K562 (cell line): ENCODE results near the gene SORCS2. TPM values are rescaled to one million over a fixed set of nuclear protein-coding genes. Genes with fewer than 3 reads are reported as not detected.

Experiments
- ATAC-seq: fragments of 200-7000 bp; cut with Tn5 transposase; 3 replicates; pipeline ENCODE4 v1.9.1; 2020; ENCODE audit warnings: moderate library complexity
- BruUV-seq: library from RNA; stranded (reverse); fragments of 400-500 nt; replicated peaks from 2 replicates; lab custom pipeline; 2021; lab: Mats Ljungman, UMichigan
- CTCF ChIA-PET: fragments of 300-600 bp; formaldehyde crosslinking; extraction: SDS; loops from one replicate; lab custom pipeline; 2021; ENCODE audit warnings: low intra/inter-chr PET ratio; lab: Yijun Ruan, JAX
- POLR2A ChIA-PET: fragments of 300-600, 350-650 bp; sonication (Branson Sonifier 250); formaldehyde crosslinking; extraction: SDS; loops from one replicate; lab custom pipeline; 2021; ENCODE audit warnings: antibody characterized with exemption, inconsistent platforms; lab: Yijun Ruan, JAX
- DNase-seq, 4 experiments: peaks; one replicate each; pipeline versions ENCODE4 v3.0.0 to v3.0.0-alpha.2; 2011 to 2018; ENCODE audit warnings: low spot score in 3 of 4, mixed read lengths in 3 of 4; ENCODE audit errors: extremely low read depth in 1 of 4
- FAIRE-seq: peaks from 2 replicates; lab custom pipeline; 2011; peaks lifted over from hg19 to GRCh38; lab: Jason Lieb, UNC
- H2AFZ ChIP-seq: 2 replicates; pipeline ENCODE4 v1.6.0; 2011; ENCODE audit warnings: low read depth, low read length, control low read depth, inconsistent platforms
- H3K27ac ChIP-seq: fragments of 200-600 bp; 3 replicates; pipeline ENCODE4 v1.8.0; 2011; ENCODE audit warnings: low read depth, mild to moderate bottlenecking, control low read depth, inconsistent platforms, low read length, moderate library complexity, mixed read lengths; ENCODE audit errors: extremely low read depth
- H3K27me3 ChIP-seq, 2 experiments: fragments of 300-600 bp in 1 of 2; 2 replicates in 1 of 2; 3 replicates in 1 of 2; pipeline versions ENCODE4 v1.6.0 to v1.8.0; 2011; ENCODE audit warnings: inconsistent platforms in 2 of 2, low read length in 2 of 2, mild to moderate bottlenecking in 1 of 2, mixed read lengths in 1 of 2, moderate library complexity in 1 of 2; ENCODE audit not compliant: control insufficient read depth in 2 of 2, insufficient read depth in 2 of 2
- H3K36me3 ChIP-seq: fragments of 300-600 bp; 3 replicates; pipeline ENCODE4 v1.8.0; 2011; ENCODE audit warnings: mild to moderate bottlenecking, low read length, inconsistent platforms; ENCODE audit not compliant: control insufficient read depth, insufficient read depth
- H3K4me1 ChIP-seq, 2 experiments: fragments of 200-600 bp in 1 of 2; replicated peaks in 1 of 2; 2 replicates in 1 of 2; 3 replicates in 1 of 2; pipeline versions ENCODE4 v1.5.1 to v1.8.0; 2011; ENCODE audit warnings: inconsistent platforms in 2 of 2, low read length in 2 of 2, mild to moderate bottlenecking in 1 of 2, mixed read lengths in 1 of 2, moderate library complexity in 1 of 2; ENCODE audit not compliant: control insufficient read depth in 2 of 2, insufficient read depth in 2 of 2
- H3K4me2 ChIP-seq: 2 replicates; pipeline ENCODE4 v1.6.1; 2011; ENCODE audit warnings: low read length, control low read depth, inconsistent platforms, mixed read lengths; ENCODE audit not compliant: insufficient read depth
- H3K4me3 ChIP-seq: fragments of 200-600 bp; sonication (generic), shearing (Covaris generic); 2 replicates; pipeline ENCODE4 v1.5.1; 2016; ENCODE audit warnings: control low read depth, inconsistent platforms
- H3K79me2 ChIP-seq: fragments of 200-600 bp; 3 replicates; pipeline ENCODE4 v1.8.0; 2011; ENCODE audit warnings: low read length, inconsistent platforms; ENCODE audit not compliant: control insufficient read depth, insufficient read depth
- H3K9ac ChIP-seq, 2 experiments: 2 replicates each; pipeline versions ENCODE4 v1.6.0 to v1.6.1; 2011; ENCODE audit warnings: low read depth in 2 of 2, low read length in 2 of 2, control low read depth in 1 of 2, inconsistent platforms in 1 of 2, mild to moderate bottlenecking in 1 of 2, mixed read lengths in 1 of 2; ENCODE audit not compliant: insufficient read depth in 1 of 2
- H3K9me1 ChIP-seq: one replicate; pipeline ENCODE4 v1.6.0; 2011; ENCODE audit warnings: inconsistent platforms, mild to moderate bottlenecking, low read length, moderate library complexity; ENCODE audit not compliant: control insufficient read depth, insufficient read depth
- H3K9me3 ChIP-seq: replicated peaks from 2 replicates; pipeline ENCODE4 v1.5.1; 2011; ENCODE audit warnings: low read depth, low read length, inconsistent platforms; ENCODE audit not compliant: control insufficient read depth, insufficient read depth
- H4K20me1 ChIP-seq: replicated peaks from 2 replicates; pipeline ENCODE4 v1.6.1; 2011; ENCODE audit warnings: low read length, inconsistent platforms, mixed read lengths; ENCODE audit not compliant: control insufficient read depth, insufficient read depth
- FOXA1 ChIP-seq: fragments of 450-650 bp; IDR thresholded peaks from 2 replicates; pipeline ENCODE4 v1.6.1; 2016; ENCODE audit warnings: mild to moderate bottlenecking, borderline replicate concordance
- GMEB1 ChIP-seq: fragments of 250-450 bp; sonication (Bioruptor Pico); IDR thresholded peaks from 2 replicates; pipeline ENCODE4 v1.4.0; 2020; ENCODE audit warnings: mild to moderate bottlenecking
- KDM5B ChIP-seq: fragments of 200-600 bp; sonication (generic); IDR thresholded peaks from 2 replicates; pipeline ENCODE4 v1.6.1; 2012; ENCODE audit warnings: low read depth, mild to moderate bottlenecking, moderate library complexity, low read length, control low read depth, inconsistent platforms; ENCODE audit not compliant: insufficient replicate concordance
- KLF13 ChIP-seq: fragments of 450-650 bp; IDR thresholded peaks from 2 replicates; pipeline ENCODE4 v1.6.1; 2016; ENCODE audit warnings: missing genetic modification characterization, low read depth, mild to moderate bottlenecking, missing compliant biosample characterization, moderate library complexity, borderline replicate concordance
- KLF6 ChIP-seq: fragments of 250-450 bp; sonication (Bioruptor Pico); IDR thresholded peaks from 2 replicates; pipeline ENCODE4 v1.4.0; 2020; ENCODE audit warnings: mild to moderate bottlenecking, moderate library complexity, borderline replicate concordance
- MAFF ChIP-seq: IDR thresholded peaks from 2 replicates; pipeline ENCODE4 v1.6.1; 2012; ENCODE audit warnings: low read length, improper control_type of control experiment
- ZBTB17 ChIP-seq: fragments of 450-650 bp; formaldehyde crosslinking; IDR thresholded peaks from 2 replicates; pipeline ENCODE4 v1.4.0; 2020; ENCODE audit warnings: mild to moderate bottlenecking
- ZC3H11A ChIP-seq: IDR thresholded peaks from 2 replicates; pipeline ENCODE4 v1.6.1; 2012; ENCODE audit warnings: low read depth, low read length, improper control_type of control experiment
- ZFP91 ChIP-seq: sonication (generic); formaldehyde crosslinking; IDR thresholded peaks from 2 replicates; pipeline ENCODE4 v1.8.0; 2022; ENCODE audit warnings: mild to moderate bottlenecking, missing genetic modification reagents
- ZNF407 ChIP-seq: fragments of 450-650 bp; IDR thresholded peaks from 2 replicates; pipeline ENCODE4 v1.6.1; 2016; ENCODE audit warnings: low read depth
- WGBS: fragments of 100-300 bp; shearing (Covaris generic); methylation state at CpG from one replicate; pipeline ENCODE4 v1.1.6; 2016; ENCODE audit warnings: low coverage, mixed read lengths; ENCODE audit not compliant: insufficient coverage; ENCODE audit errors: missing lambda C conversion rate; 5-methylcytosine and 5-hydroxymethylcytosine counted together
- in situ Hi-C: fragments of 300-500 bp; cut with MboI; formaldehyde crosslinking; loops from 4 replicates; pipeline ENCODE4 v1.15.0; 2018; ENCODE audit warnings: inconsistent platforms, mixed read lengths
- intact Hi-C: fragments of 100-400 bp; cut with micrococcal nuclease; formaldehyde crosslinking; loops from 2 replicates; pipeline ENCODE4 v1.14.2; 2022
- polyA plus RNA-seq, 8 experiments: library from polyadenylated mRNA; depleted of rRNA in 4 of 8; stranded (reverse) in 5 of 8; unstranded in 3 of 8; fragments of >200 nt; fragmentation: Nextera tagmentation in 2 of 8; fragmentation: Illumina TruSeq in 1 of 8; extraction: Ambion mirVana in 2 of 8; extraction: Trizol in 1 of 8; gene quantifications; 2 replicates each; pipeline versions ENCODE4 v1.2.1 to v1.2.3, GENCODE V29; 2011 to 2014; ENCODE audit warnings: inconsistent platforms in 1 of 8, missing spikeins in 1 of 8
- total RNA-seq, 7 experiments: library from RNA; depleted of rRNA in 6 of 7; stranded (reverse); fragments of >200 nt in 6 of 7; fragmentation: Illumina TruSeq in 2 of 7; extraction: Trizol in 2 of 7; gene quantifications; 2 replicates each; pipeline versions ENCODE4 v1.2.1 to v1.2.3, GENCODE V29; 2011 to 2021; ENCODE audit warnings: low replicate concordance in 1 of 7

Gene SORCS2
- total and polyA plus RNA-seq, 9 of the 15 experiments (the other 6 are each of a cell fraction or from before 2014, with no cell fraction given), result not detected

- H3K4me2 ChIP-seq, result no peak overlapping the region
- intact Hi-C loops, result no loop called here
- TF ChIP-seq KDM5B (no peak), MAFF (no peak), ZFP91 (CRISPR knock-in tag) (no peak), FOXA1 (no peak), ZNF407 (no peak), KLF6 (no peak), KLF13 (tag) (no peak), GMEB1 (CRISPR knock-in tag) (no peak), ZBTB17 (CRISPR knock-in tag) (no peak), ZC3H11A (no peak)
These were observed 189.7 kb downstream of the SORCS2 start for GRCh38 chr4:7381890-7382633.

More at GRCh38 chr4:7381890-7382633, 189.7 kb downstream of the SORCS2 start:
- 0 out of 2 replicates have a peak, but pooled peaks cover 5% of the 10 kb centered on the region for H4K20me1 ChIP-seq
- 0 out of 2 replicates have a peak, but pooled peaks cover 2% of the 10 kb centered on the region for H3K9me3 ChIP-seq
- no peak overlapping the region for H2AFZ ChIP-seq
- ChIA-PET CTCF (no interaction called here), POLR2A (no interaction called here)
- DNase-seq (no peak), ATAC-seq (no peak), FAIRE-seq (no peak)
- no peaks in the 10 kb centered on the region for H3K36me3 ChIP-seq
- H3K4me1 ChIP-seq, result no peaks in the 10 kb centered on the region
- WGBS, result 2% methylated on average over 9 of the region's 9 CpGs
- H3K79me2 ChIP-seq, result no peaks in the 10 kb centered on the region
- no peak overlapping the region for H3K4me3 ChIP-seq
- in situ Hi-C loops, result no loop called here
- BruUV-seq, result no TSS peak
- H3K27me3 ChIP-seq, result peaks cover 3 to 25% of the 10 kb centered on the region in 2 experiments; a peak in 4 of 5 replicates
- no peak overlapping the region for H3K9ac ChIP-seq
- H3K9me1 ChIP-seq, result no peaks in the 10 kb centered on the region
- H3K27ac ChIP-seq, result no peak overlapping the region
